ENCODE measurements around the gene ADH5.
A peak's percentile ranks its signal among the peaks of the same experiment; 100 is the strongest.
"Not testable (repeated sequence)": the region's sequence is repeated elsewhere in the genome, so short reads cannot be mapped to it uniquely, and the experiment has no call there.

The ADH5 gene

DNA sequence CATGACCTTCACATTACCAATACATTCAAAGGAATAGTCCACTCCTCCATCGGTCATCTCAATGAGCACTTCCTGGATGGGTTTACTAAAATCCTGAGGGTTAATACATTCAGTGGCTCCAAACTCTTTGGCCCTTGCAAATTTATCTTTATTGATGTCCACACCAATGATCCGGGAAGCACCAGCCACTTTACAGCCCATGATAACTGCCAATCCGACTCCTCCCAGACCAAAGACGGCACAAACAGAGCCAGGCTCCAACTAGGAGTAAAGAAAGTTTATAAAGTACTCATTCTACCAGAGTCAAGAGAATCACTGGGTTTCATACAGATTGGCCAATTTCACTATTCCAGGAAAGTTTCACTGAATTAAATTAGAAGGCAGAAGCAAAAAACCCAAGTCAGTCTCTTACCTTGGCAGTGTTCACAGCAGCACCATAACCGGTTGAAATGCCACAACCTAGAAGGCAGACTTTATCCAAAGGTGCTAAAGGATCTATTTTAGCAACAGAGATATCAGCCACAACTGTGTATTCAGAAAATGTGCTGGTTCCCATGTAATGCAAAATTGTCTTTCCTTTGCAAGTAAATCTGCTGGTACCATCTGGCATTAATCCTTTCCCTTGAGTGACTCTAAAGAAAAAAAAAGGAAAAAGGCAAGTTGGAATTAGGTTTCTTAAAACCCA is 12.2 kb downstream of the ADH5 start:
- Histone ChIP-seq H3K9ac (ENCODE audit: low read depth in 1 of 2, low read length in 2 of 2) (no peak overlapping the region), H3K27me3 (ENCODE audit: control insufficient read depth in 2 of 2, insufficient read depth in 2 of 2, low read length in 2 of 2) (no peaks in the 10 kb centered on the region), H3K4me1 (ENCODE audit: control insufficient read depth in 2 of 2, insufficient read depth in 2 of 2, low read length in 2 of 2) (peaks cover 0 to 14% of the 10 kb centered on the region in 2 donors), H3K9me3 (ENCODE audit: control insufficient read depth in 2 of 2, low read length in 2 of 2) (no peaks in the 10 kb centered on the region), H3K27ac (ENCODE audit: low read depth in 2 of 2, low read length in 2 of 2) (peak overlapping the region in 1 of 2 donors; percentile 10), H3K4me3 (ENCODE audit: low read length in 2 of 2) (no peak overlapping the region), H3K36me3 (ENCODE audit: control insufficient read depth in 2 of 2, insufficient read depth in 2 of 2, low read length in 2 of 2) (peaks cover 53 to 55% of the 10 kb centered on the region in 2 donors)

DNA sequence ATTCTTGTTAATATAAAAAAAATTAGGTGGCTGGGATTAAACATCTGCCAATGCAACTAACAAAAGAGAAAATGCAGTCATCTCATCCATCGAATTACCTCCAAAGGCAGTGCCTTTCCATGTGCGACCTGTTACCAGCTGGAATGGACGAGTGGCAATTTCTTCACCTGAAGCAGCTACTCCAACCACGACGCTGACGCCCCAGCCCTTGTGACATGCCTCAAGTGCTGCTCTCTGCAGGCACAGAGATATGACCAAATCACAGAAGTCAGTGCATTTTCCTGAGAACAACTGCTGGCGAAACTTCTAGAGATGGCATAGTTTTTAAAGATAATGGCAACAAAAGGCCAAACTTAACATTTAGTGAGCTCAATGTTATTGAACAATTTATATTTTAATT is 13.8 kb downstream of the ADH5 start:
- H3K9ac ChIP-seq (ENCODE audit: low read depth in 1 of 2, low read length in 2 of 2): no peak overlapping the region
- H3K4me3 ChIP-seq (ENCODE audit: low read length in 2 of 2): no peak overlapping the region
- H3K27me3 ChIP-seq (ENCODE audit: control insufficient read depth in 2 of 2, insufficient read depth in 2 of 2, low read length in 2 of 2): no peaks in the 10 kb centered on the region
- no peak overlapping the region for H3K27ac ChIP-seq (ENCODE audit: low read depth in 2 of 2, low read length in 2 of 2)
- H3K9me3 ChIP-seq (ENCODE audit: control insufficient read depth in 2 of 2, low read length in 2 of 2): no peaks in the 10 kb centered on the region
- H3K36me3 ChIP-seq (ENCODE audit: control insufficient read depth in 2 of 2, insufficient read depth in 2 of 2, low read length in 2 of 2): peaks cover 53 to 54% of the 10 kb centered on the region in 2 donors
- H3K4me1 ChIP-seq (ENCODE audit: control insufficient read depth in 2 of 2, insufficient read depth in 2 of 2, low read length in 2 of 2): peaks cover 0 to 14% of the 10 kb centered on the region in 2 donors

DNA sequence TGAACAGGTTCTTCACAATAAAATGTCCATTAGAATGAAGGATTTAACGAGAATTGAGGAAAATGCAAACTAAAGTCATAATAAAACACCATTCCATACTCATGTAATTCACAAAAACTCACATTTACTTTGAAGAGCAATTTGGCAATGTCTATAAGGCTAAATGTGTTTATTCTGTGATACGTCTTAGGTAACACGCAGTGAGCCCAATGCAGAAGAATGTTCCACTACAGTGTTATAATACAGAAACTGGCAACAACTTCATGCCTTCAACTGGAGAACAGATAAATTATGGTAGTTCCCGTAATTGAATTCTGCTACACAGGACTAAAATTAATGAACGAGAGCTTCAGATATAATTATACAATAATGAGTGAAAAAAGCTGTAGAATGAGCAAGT is 17.4 kb downstream of the ADH5 start:
- Histone ChIP-seq H3K27me3 (ENCODE audit: control insufficient read depth in 2 of 2, insufficient read depth in 2 of 2, low read length in 2 of 2) (no peaks in the 10 kb centered on the region), H3K4me3 (ENCODE audit: low read length in 2 of 2) (no peak overlapping the region), H3K9ac (ENCODE audit: low read depth in 1 of 2, low read length in 2 of 2) (no peak overlapping the region), H3K9me3 (ENCODE audit: control insufficient read depth in 2 of 2, low read length in 2 of 2) (no peaks in the 10 kb centered on the region), H3K27ac (ENCODE audit: low read depth in 2 of 2, low read length in 2 of 2) (no peak overlapping the region), H3K36me3 (ENCODE audit: control insufficient read depth in 2 of 2, insufficient read depth in 2 of 2, low read length in 2 of 2) (peaks cover 49 to 53% of the 10 kb centered on the region in 2 donors), H3K4me1 (ENCODE audit: control insufficient read depth in 2 of 2, insufficient read depth in 2 of 2, low read length in 2 of 2) (peaks cover 0 to 3% of the 10 kb centered on the region in 2 donors)

DNA sequence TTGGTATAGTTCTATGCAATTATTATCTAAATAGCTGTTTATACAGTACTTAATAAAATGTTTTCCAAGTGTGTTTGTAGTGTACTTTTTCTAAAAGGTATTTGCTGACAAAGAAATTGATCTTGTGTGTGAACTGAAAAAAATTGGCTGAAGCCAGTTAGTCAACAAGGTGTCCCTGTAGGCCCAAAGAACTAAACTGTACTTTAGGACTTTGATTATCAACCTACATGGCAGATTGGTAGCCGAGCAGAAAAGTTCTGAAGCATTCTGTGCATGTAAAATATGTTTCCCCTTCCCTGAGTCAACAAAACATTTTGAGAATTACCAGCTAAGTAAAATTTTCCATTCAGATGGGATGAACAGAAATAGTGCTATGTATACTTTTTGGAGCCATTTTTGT is 21.0 kb downstream of the ADH5 start:
- Histone ChIP-seq H3K27me3 (ENCODE audit: control insufficient read depth in 2 of 2, insufficient read depth in 2 of 2, low read length in 2 of 2) (no peaks in the 10 kb centered on the region), H3K4me1 (ENCODE audit: control insufficient read depth in 2 of 2, insufficient read depth in 2 of 2, low read length in 2 of 2) (no peaks in the 10 kb centered on the region), H3K27ac (ENCODE audit: low read depth in 2 of 2, low read length in 2 of 2) (no peak overlapping the region), H3K9ac (ENCODE audit: low read depth in 1 of 2, low read length in 2 of 2) (no peak overlapping the region), H3K36me3 (ENCODE audit: control insufficient read depth in 2 of 2, insufficient read depth in 2 of 2, low read length in 2 of 2) (peaks cover 26 to 30% of the 10 kb centered on the region in 2 donors), H3K9me3 (ENCODE audit: control insufficient read depth in 2 of 2, low read length in 2 of 2) (no peaks in the 10 kb centered on the region), H3K4me3 (ENCODE audit: low read length in 2 of 2) (no peak overlapping the region)

DNA sequence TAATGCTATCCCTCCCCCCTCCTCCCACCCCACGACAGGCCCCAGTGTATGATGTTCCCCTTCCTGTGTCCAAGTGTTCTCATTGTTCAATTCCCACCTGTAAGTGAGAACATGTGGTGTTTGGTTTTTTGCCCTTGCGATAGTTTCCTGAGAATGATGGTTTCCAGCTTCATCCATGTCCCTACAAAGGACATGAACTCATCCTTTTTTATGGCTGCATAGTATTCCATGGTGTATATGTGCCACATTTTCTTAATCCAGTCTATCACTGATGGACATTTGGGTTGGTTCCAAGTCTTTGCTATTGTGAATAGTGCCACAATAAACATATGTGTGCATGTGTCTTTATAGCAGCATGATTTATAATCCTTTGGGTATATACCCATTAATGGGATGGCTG is 23.1 kb downstream of the ADH5 start:
- H3K4me3 ChIP-seq (ENCODE audit: low read length in 2 of 2); H3K9ac ChIP-seq (ENCODE audit: low read depth in 1 of 2, low read length in 2 of 2); H3K9me3 ChIP-seq (ENCODE audit: control insufficient read depth in 2 of 2, low read length in 2 of 2); H3K4me1 ChIP-seq (ENCODE audit: control insufficient read depth in 2 of 2, insufficient read depth in 2 of 2, low read length in 2 of 2); H3K27me3 ChIP-seq (ENCODE audit: control insufficient read depth in 2 of 2, insufficient read depth in 2 of 2, low read length in 2 of 2); H3K27ac ChIP-seq (ENCODE audit: low read depth in 2 of 2, low read length in 2 of 2): not testable (repeated sequence)
- peaks cover 23 to 26% of the 10 kb centered on the region in 2 donors for H3K36me3 ChIP-seq (ENCODE audit: control insufficient read depth in 2 of 2, insufficient read depth in 2 of 2, low read length in 2 of 2)

DNA sequence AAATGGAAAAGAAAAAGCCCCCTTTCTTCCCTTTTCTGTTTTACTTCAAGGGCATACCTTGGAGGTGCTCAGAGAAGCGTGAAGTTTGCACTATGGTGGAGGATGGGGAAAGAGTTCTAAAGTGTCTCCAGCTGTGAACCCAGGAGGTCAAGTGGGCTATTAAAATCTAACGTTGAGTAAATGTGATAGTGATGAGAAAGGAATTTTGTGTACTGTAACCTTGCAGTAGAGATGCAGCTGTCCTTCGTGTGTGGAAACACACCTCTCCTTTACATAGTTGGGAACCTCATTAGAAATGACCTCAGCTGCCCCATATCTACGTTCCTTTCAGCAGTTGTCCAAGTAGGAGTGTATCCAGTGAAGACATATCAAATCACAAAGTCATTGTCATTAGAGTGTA is 26.5 kb downstream of the ADH5 start:
- H3K4me1 ChIP-seq (ENCODE audit: control insufficient read depth in 2 of 2, insufficient read depth in 2 of 2, low read length in 2 of 2): no peaks in the 10 kb centered on the region
- H3K4me3 ChIP-seq (ENCODE audit: low read length in 2 of 2): no peak overlapping the region
- H3K27ac ChIP-seq (ENCODE audit: low read depth in 2 of 2, low read length in 2 of 2): no peak overlapping the region
- no peak overlapping the region for H3K9ac ChIP-seq (ENCODE audit: low read depth in 1 of 2, low read length in 2 of 2)
- peaks cover 27 to 33% of the 10 kb centered on the region in 2 donors for H3K36me3 ChIP-seq (ENCODE audit: control insufficient read depth in 2 of 2, insufficient read depth in 2 of 2, low read length in 2 of 2)
- no peaks in the 10 kb centered on the region for H3K27me3 ChIP-seq (ENCODE audit: control insufficient read depth in 2 of 2, insufficient read depth in 2 of 2, low read length in 2 of 2)
- H3K9me3 ChIP-seq (ENCODE audit: control insufficient read depth in 2 of 2, low read length in 2 of 2): no peaks in the 10 kb centered on the region

DNA sequence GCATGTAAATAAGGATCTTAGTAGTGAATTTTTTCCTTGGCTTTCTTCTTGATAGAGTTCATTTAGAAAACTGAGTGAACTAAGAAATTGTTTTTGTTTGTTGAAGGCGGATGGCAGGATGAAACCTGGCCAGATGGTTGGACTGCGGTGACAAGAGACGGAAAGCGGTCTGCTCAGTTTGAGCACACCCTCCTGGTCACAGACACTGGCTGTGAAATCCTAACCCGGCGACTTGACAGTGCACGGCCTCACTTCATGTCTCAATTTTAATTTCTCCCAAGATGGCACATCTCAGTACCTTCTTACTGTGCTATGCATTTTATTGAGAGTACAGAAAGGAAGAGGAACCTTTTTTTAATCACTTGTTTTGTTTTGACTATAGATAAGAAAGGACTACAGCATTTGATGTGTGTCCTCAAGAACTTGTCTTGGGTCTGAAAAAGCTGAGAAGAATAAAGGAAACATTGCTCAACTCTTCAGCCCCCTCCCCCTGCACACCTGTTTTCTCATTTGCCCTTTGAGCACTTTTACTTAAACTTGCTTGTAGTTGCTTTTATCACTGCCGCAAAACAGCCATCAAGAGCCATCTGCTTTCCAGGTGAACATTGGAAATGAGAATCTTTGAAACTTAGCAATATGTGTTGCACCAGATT is 27.4 kb downstream of the ADH5 start:
- peaks cover 23 to 28% of the 10 kb centered on the region in 2 donors for H3K36me3 ChIP-seq (ENCODE audit: control insufficient read depth in 2 of 2, insufficient read depth in 2 of 2, low read length in 2 of 2)
- no peak overlapping the region for H3K4me3 ChIP-seq (ENCODE audit: low read length in 2 of 2)
- H3K27me3 ChIP-seq (ENCODE audit: control insufficient read depth in 2 of 2, insufficient read depth in 2 of 2, low read length in 2 of 2): no peaks in the 10 kb centered on the region
- H3K9me3 ChIP-seq (ENCODE audit: control insufficient read depth in 2 of 2, low read length in 2 of 2): no peaks in the 10 kb centered on the region
- no peak overlapping the region for H3K27ac ChIP-seq (ENCODE audit: low read depth in 2 of 2, low read length in 2 of 2)
- no peak overlapping the region for H3K9ac ChIP-seq (ENCODE audit: low read depth in 1 of 2, low read length in 2 of 2)
- H3K4me1 ChIP-seq (ENCODE audit: control insufficient read depth in 2 of 2, insufficient read depth in 2 of 2, low read length in 2 of 2): no peaks in the 10 kb centered on the region

DNA sequence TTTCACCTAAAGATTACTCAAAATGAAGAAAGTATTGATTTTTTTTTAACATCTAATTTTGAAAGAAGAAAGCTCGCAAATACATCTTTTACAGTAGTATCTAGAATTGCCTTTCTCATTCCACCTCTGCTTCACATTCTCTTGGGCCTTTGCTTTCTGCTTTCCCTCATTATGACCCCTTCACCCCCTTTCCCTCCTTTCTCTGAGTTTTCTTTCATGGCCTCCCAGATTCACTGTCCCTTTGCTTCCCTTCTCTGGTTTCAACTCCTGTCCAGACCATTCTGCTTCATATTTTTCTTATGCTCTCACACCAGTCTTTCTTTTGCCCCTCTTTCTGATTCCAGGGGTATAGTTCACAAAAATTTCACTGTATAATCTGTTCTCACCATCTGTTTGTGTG is 29.0 kb downstream of the ADH5 start:
- Histone ChIP-seq H3K4me1 (ENCODE audit: control insufficient read depth in 2 of 2, insufficient read depth in 2 of 2, low read length in 2 of 2) (peaks cover 0 to 5% of the 10 kb centered on the region in 2 donors), H3K9ac (ENCODE audit: low read depth in 1 of 2, low read length in 2 of 2) (no peak overlapping the region), H3K27me3 (ENCODE audit: control insufficient read depth in 2 of 2, insufficient read depth in 2 of 2, low read length in 2 of 2) (no peaks in the 10 kb centered on the region), H3K4me3 (ENCODE audit: low read length in 2 of 2) (no peak overlapping the region), H3K9me3 (ENCODE audit: control insufficient read depth in 2 of 2, low read length in 2 of 2) (no peaks in the 10 kb centered on the region), H3K27ac (ENCODE audit: low read depth in 2 of 2, low read length in 2 of 2) (no peak overlapping the region), H3K36me3 (ENCODE audit: control insufficient read depth in 2 of 2, insufficient read depth in 2 of 2, low read length in 2 of 2) (peaks cover 23 to 27% of the 10 kb centered on the region in 2 donors)

DNA sequence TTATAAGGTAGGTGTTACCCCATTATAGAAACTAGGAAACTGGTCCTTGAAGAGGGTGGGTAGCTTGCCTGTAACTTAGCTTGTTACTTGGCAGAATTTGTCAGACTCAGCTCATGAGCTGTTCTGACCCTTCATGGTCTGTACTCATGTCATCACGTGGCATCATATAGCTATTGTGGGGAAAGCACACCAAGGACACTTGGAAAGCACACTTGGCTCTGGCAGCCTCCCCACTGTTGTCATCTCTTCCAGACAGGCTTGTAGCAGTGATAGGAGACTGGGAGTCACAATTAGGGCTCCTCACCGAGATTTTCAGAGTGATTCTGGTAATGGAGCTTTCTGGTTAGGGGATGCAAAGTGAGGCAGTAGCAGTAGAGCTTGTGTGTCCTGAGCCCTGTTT is 30.4 kb downstream of the ADH5 start:
- Histone ChIP-seq H3K4me1 (ENCODE audit: control insufficient read depth in 2 of 2, insufficient read depth in 2 of 2, low read length in 2 of 2) (peaks cover 0 to 5% of the 10 kb centered on the region in 2 donors), H3K27ac (ENCODE audit: low read depth in 2 of 2, low read length in 2 of 2) (no peak overlapping the region), H3K36me3 (ENCODE audit: control insufficient read depth in 2 of 2, insufficient read depth in 2 of 2, low read length in 2 of 2) (peaks cover 26 to 27% of the 10 kb centered on the region in 2 donors)

DNA sequence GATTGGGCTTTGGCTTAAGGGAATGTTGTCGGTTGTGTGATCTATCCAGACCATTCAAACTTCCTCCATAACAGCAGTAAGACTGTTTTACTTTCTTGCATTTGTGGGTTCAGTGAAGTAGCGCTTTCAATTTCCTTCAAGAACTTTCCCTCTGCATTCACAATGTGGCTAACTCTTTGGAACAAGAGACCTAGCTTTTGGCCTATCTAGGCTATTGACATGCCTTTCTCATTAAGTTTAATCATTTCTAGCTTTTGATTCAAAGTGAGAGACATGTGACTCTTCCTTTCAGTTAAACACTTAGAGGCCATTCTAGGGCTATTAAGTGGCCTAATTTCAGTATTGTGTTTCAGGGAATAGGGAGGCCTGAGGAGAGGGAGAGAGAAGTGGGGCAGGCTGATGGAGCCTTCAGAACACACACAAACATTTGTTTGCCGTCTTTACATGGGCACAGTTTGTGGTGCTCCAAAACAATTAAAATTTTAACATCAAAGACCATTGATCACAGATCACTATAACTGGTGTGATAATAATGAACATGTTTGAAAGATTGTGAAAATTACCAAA is 34.1 kb downstream of the ADH5 start:
- Histone ChIP-seq H3K27ac (ENCODE audit: low read depth in 2 of 2, low read length in 2 of 2) (no peak overlapping the region), H3K4me3 (ENCODE audit: low read length in 2 of 2) (no peak overlapping the region), H3K9me3 (ENCODE audit: control insufficient read depth in 2 of 2, low read length in 2 of 2) (no peaks in the 10 kb centered on the region), H3K9ac (ENCODE audit: low read depth in 1 of 2, low read length in 2 of 2) (no peak overlapping the region), H3K36me3 (ENCODE audit: control insufficient read depth in 2 of 2, insufficient read depth in 2 of 2, low read length in 2 of 2) (peaks cover 28% of the 10 kb centered on the region in 2 donors), H3K27me3 (ENCODE audit: control insufficient read depth in 2 of 2, insufficient read depth in 2 of 2, low read length in 2 of 2) (no peaks in the 10 kb centered on the region), H3K4me1 (ENCODE audit: control insufficient read depth in 2 of 2, insufficient read depth in 2 of 2, low read length in 2 of 2) (peaks cover 0 to 5% of the 10 kb centered on the region in 2 donors)

More for the DNA sequence above, 30.4 kb downstream of the ADH5 start:
- Histone ChIP-seq H3K27me3 (ENCODE audit: control insufficient read depth in 2 of 2, insufficient read depth in 2 of 2, low read length in 2 of 2) (no peaks in the 10 kb centered on the region), H3K9me3 (ENCODE audit: control insufficient read depth in 2 of 2, low read length in 2 of 2) (no peaks in the 10 kb centered on the region), H3K4me3 (ENCODE audit: low read length in 2 of 2) (no peak overlapping the region), H3K9ac (ENCODE audit: low read depth in 1 of 2, low read length in 2 of 2) (no peak overlapping the region)

Data from mucosa of rectum (tissue), 2 donors.